Psoas muscle (tissue), 8 donors: Measurements from ENCODE around the gene CMYA5. TPM values are rescaled to one million over a fixed set of nuclear protein-coding genes. Genes with fewer than 3 reads are reported as not detected.

Source experiments
- ATAC-seq, 4 donors: fragments of 200-7000 bp; cut with Tn5 transposase; one replicate each; pipeline ENCODE4 v1.9.1; 2020; ENCODE audit warnings: moderate library complexity in 3 of 4, mild to moderate bottlenecking in 2 of 4
- DNase-seq, 2 donors: peaks; one replicate each; pipeline ENCODE4 v3.0.0-alpha.2; 2020
- H3K27ac ChIP-seq: fragments of 200-600 bp; one replicate; pipeline ENCODE4 v1.8.0; 2022
- H3K27me3 ChIP-seq, 3 donors: fragments of 200-600 bp in 1 of 3; one replicate each; pipeline versions ENCODE4 v1.6.1 to v1.8.0; 2013 to 2022; ENCODE audit warnings: low read length in 2 of 3, mild to moderate bottlenecking in 2 of 3, moderate library complexity in 1 of 3; ENCODE audit not compliant: insufficient read depth in 3 of 3
- H3K36me3 ChIP-seq, 2 donors: fragments of 200-600 bp in 1 of 2; one replicate each; pipeline versions ENCODE4 v1.6.1 to v1.8.0; 2013 to 2022; ENCODE audit warnings: low read depth in 1 of 2, mild to moderate bottlenecking in 1 of 2, moderate library complexity in 1 of 2; ENCODE audit not compliant: insufficient read depth in 1 of 2
- H3K4me1 ChIP-seq: fragments of 200-600 bp; one replicate; pipeline ENCODE4 v1.8.0; 2022
- H3K4me3 ChIP-seq: fragments of 200-600 bp; one replicate; pipeline ENCODE4 v1.8.0; 2022; ENCODE audit warnings: mild to moderate bottlenecking
- H3K9me3 ChIP-seq: fragments of 200-600 bp; one replicate; pipeline ENCODE4 v1.8.0; 2022
- CTCF ChIP-seq: fragments of 200-600 bp; IDR thresholded peaks from one replicate; pipeline ENCODE4 v1.8.0; 2022; ENCODE audit warnings: antibody characterized with exemption
- WGBS, 3 donors: extraction: QIAGEN DNeasy Blood & Tissue Kit; methylation state at CpG; one replicate each; pipeline versions ENCODE4 v1.1.6 to v1.1.7; 2013; 5-methylcytosine and 5-hydroxymethylcytosine counted together
- intact Hi-C, 2 donors: fragments of 100-400 bp; cut with DNase I; formaldehyde crosslinking; loops; one replicate each; pipeline versions ENCODE4 v1.11.0 to v1.14.2; 2022
- polyA plus RNA-seq, 3 donors: library from polyadenylated mRNA; stranded (reverse); fragments of 200-250 nt; gene quantifications; one replicate each; pipeline ENCODE4 v1.2.3, GENCODE V29; 2013
- total RNA-seq, 4 donors: library from RNA; stranded (reverse); fragmentation: NEBNext Ultra II Directional in 2 of 4; extraction: Animal tissue kit (Norgen Biotek cat#: 25700) in 2 of 4; gene quantifications; one replicate each; pipeline versions ENCODE4 v1.2.1 to v1.2.4, GENCODE V29; 2021 to 2023
- donor health status: healthy with polysubstance abuse.
- donor health status: DM: no; HTN: no; CAD: no; lungs with moderate emphysema.
- donor health status: Bipolar disorder and iron deficiency.
- donor health status: healthy.
- donor health status: DM: yes; HTN: yes; CAD: no.
- donor health status: DM: no; HTN: no; CAD: no.
- donor health status: DM: no; HTN: no; CAD: no.
- donor health status: DM: yes; HTN: yes; CAD: no.

CMYA5 gene
- total and polyA plus RNA-seq, 7 donors, result 290 to 1,472 (median 1,216) TPM

GRCh38 chr5:79802406-79802805 is 112.8 kb downstream of the CMYA5 start:
- ATAC-seq (no peak), DNase-seq (no peak)
- TF ChIP-seq CTCF, result no peak
- no peaks in the 10 kb centered on the region for H3K27me3 ChIP-seq
- peaks cover 46% of the 10 kb centered on the region for H3K4me1 ChIP-seq
- no peak overlapping the region for H3K4me3 ChIP-seq
- H3K36me3 ChIP-seq, result peaks cover 12 to 81% of the 10 kb centered on the region in 2 donors
- no peaks in the 10 kb centered on the region for H3K9me3 ChIP-seq
- WGBS, 3 donors, result 68 to 74% (median 68%) methylated on average over 1 of the region's 1 CpG
- intact Hi-C loops, result no loop called here
- H3K27ac ChIP-seq, result peak overlapping the region; percentile 61

- no peak for ATAC-seq
- Histone ChIP-seq H3K27me3 (no peaks in the 10 kb centered on the region), H3K36me3 (peaks cover 12 to 77% of the 10 kb centered on the region in 2 donors), H3K4me1 (peaks cover 50% of the 10 kb centered on the region), H3K4me3 (no peak overlapping the region), H3K9me3 (no peaks in the 10 kb centered on the region), H3K27ac (no peak overlapping the region)
- WGBS, 3 donors, result 91 to 100% (median 93%) methylated on average over 2 of the region's 2 CpGs
- no peak for TF ChIP-seq CTCF
- intact Hi-C loops, result no loop called here
- no peak for DNase-seq
These were observed 113.4 kb downstream of the CMYA5 start for GRCh38 chr5:79803007-79803406.

GRCh38 chr5:79806741-79807140 is 117.1 kb downstream of the CMYA5 start:
- Histone ChIP-seq H3K4me1 (peaks cover 54% of the 10 kb centered on the region), H3K9me3 (no peaks in the 10 kb centered on the region), H3K4me3 (no peak overlapping the region), H3K27me3 (no peaks in the 10 kb centered on the region), H3K27ac (peak overlapping the region; percentile 77), H3K36me3 (peaks cover 7 to 41% of the 10 kb centered on the region in 2 donors)
- intact Hi-C loops, result no loop called here
- TF ChIP-seq CTCF, result no peak
- ATAC-seq (no peak), DNase-seq (no peak)
- 34 to 45% (median 35%) methylated on average over 3 of the region's 3 CpGs for whole genome bisulfite sequencing, 3 donors

GRCh38 chr5:79809743-79810142 is 120.1 kb downstream of the CMYA5 start:
- TF ChIP-seq CTCF, result no peak
- H3K27me3 ChIP-seq, result no peaks in the 10 kb centered on the region
- no peaks in the 10 kb centered on the region for H3K9me3 ChIP-seq
- peaks cover 7 to 12% of the 10 kb centered on the region in 2 donors for H3K36me3 ChIP-seq
- peak; percentile 83 to 94 (median 90) for ATAC-seq
- 19 to 36% (median 28%) methylated on average over 3 of the region's 3 CpGs for WGBS, 3 donors
- intact Hi-C loops, result loop anchor here in 1 of 2 donors (1.0 kb wide), 1 partner anchor 49 kb away; no protein-coding TSS in a partner anchor
- peak overlapping the region; percentile 77 for H3K27ac ChIP-seq
- no peak for DNase-seq
- H3K4me3 ChIP-seq, result no peak overlapping the region
- peaks cover 51% of the 10 kb centered on the region for H3K4me1 ChIP-seq

- H3K27ac ChIP-seq, result peak overlapping the region; percentile 77
- H3K27me3 ChIP-seq, result no peaks in the 10 kb centered on the region
- DNase-seq, result no peak
- no peak for TF ChIP-seq CTCF
- no peak overlapping the region for H3K4me3 ChIP-seq
- peaks cover 5 to 20% of the 10 kb centered on the region in 2 donors for H3K36me3 ChIP-seq
- ATAC-seq, result no peak
- intact Hi-C loops, result no loop called here
- H3K4me1 ChIP-seq, result peaks cover 51% of the 10 kb centered on the region
- no peaks in the 10 kb centered on the region for H3K9me3 ChIP-seq
- WGBS, 3 donors, result 55 to 76% (median 62%) methylated on average over 2 of the region's 2 CpGs
These were observed 121.4 kb downstream of the CMYA5 start for GRCh38 chr5:79811081-79811480.
